A549 (cell line): ENCODE data around the gene HLA-DQB1.

Source experiments
- CBX2 ChIP-seq: fragments of 200-600 bp; sonication (generic); IDR thresholded peaks from 2 replicates; pipeline ENCODE4 v1.6.1; 2016; ENCODE audit warnings: low read depth, mild to moderate bottlenecking, borderline replicate concordance
- EP300 ChIP-seq, 2 experiments: fragments of >200 bp; sonication (Bioruptor Twin); formaldehyde crosslinking; IDR thresholded peaks; 2 replicates in 1 of 2; 3 replicates in 1 of 2; pipeline ENCODE4 v1.6.1; 2016 to 2017
- POLR2A ChIP-seq: IDR thresholded peaks from 2 replicates; pipeline ENCODE4 v1.6.1; 2012; ENCODE audit warnings: mild to moderate bottlenecking, low read length
- TF ChIP-seq, protein P1 (sequence below): fragments of >200 bp; sonication (Bioruptor Twin); formaldehyde crosslinking; IDR thresholded peaks from 3 replicates; pipeline ENCODE4 v1.5.1; 2016

DNA sequence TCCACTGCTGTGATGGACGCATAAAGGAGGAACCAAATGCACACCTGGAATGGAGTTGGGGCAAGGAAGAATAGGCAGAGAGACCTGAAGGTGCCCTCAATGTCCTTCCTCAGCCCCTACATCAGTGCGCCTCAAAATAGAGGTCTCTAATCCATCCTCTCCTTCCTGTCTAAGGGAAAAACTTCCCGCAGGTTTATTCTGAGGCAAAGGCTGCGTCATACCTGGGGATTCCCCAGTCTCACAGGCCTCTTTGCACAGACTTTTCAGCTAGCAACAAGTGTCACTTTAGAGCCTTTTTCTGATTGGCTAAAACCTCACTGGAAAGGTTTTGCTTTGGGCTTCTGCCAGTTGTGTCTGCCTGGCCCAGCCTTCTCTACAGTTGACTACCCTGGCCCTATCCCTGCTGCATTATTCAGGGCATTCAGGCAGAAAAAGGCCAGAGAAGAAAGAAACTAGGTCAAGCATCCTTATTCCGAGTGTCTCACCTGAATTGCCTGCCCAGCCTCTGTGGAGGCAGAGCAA lies 1.8 kb upstream of the HLA-DQB1 start:
- TF ChIP-seq POLR2A = no peak
- TF ChIP-seq CBX2 = no peak
- TF ChIP-seq, protein P1, sequence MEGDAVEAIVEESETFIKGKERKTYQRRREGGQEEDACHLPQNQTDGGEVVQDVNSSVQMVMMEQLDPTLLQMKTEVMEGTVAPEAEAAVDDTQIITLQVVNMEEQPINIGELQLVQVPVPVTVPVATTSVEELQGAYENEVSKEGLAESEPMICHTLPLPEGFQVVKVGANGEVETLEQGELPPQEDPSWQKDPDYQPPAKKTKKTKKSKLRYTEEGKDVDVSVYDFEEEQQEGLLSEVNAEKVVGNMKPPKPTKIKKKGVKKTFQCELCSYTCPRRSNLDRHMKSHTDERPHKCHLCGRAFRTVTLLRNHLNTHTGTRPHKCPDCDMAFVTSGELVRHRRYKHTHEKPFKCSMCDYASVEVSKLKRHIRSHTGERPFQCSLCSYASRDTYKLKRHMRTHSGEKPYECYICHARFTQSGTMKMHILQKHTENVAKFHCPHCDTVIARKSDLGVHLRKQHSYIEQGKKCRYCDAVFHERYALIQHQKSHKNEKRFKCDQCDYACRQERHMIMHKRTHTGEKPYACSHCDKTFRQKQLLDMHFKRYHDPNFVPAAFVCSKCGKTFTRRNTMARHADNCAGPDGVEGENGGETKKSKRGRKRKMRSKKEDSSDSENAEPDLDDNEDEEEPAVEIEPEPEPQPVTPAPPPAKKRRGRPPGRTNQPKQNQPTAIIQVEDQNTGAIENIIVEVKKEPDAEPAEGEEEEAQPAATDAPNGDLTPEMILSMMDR = no peak
- TF ChIP-seq EP300 (IDR thresholded peaks at IDR 0.05) = no peak
